Endodermal cell (in vitro differentiated cells): ENCODE measurements around the gene STYX. TPM values are rescaled to one million over a fixed set of nuclear protein-coding genes. Genes with fewer than 3 reads are reported as not detected.

ENCODE experiments used
- DNase-seq: peaks from one replicate; pipeline ENCODE4 v3.0.0-alpha.2; 2017
- H3K27ac ChIP-seq: 2 replicates; pipeline ENCODE4 v1.5.1; 2013; ENCODE audit warnings: mild to moderate bottlenecking, low read depth, low read length, moderate library complexity
- H3K27me3 ChIP-seq: 2 replicates; pipeline ENCODE4 v1.6.1; 2013; ENCODE audit warnings: mild to moderate bottlenecking, low read length, moderate library complexity; ENCODE audit not compliant: insufficient read depth, control insufficient read depth, poor library complexity, severe bottlenecking
- H3K36me3 ChIP-seq: 2 replicates; pipeline ENCODE4 v1.7.0; 2013; ENCODE audit warnings: mild to moderate bottlenecking, low read length, moderate library complexity; ENCODE audit not compliant: control insufficient read depth, insufficient read depth
- H3K4me1 ChIP-seq: one replicate; pipeline ENCODE4 v1.7.0; 2013; ENCODE audit warnings: low read length; ENCODE audit not compliant: control insufficient read depth, insufficient read depth
- H3K4me3 ChIP-seq: 2 replicates; pipeline ENCODE4 v1.5.1; 2013; ENCODE audit warnings: mild to moderate bottlenecking, low read length, moderate library complexity
- H3K9ac ChIP-seq: 2 replicates; pipeline ENCODE4 v1.6.1; 2013; ENCODE audit warnings: mild to moderate bottlenecking, low read length, moderate library complexity; ENCODE audit not compliant: poor library complexity, severe bottlenecking; ENCODE audit errors: extremely low read depth
- H3K9me3 ChIP-seq: 2 replicates; pipeline ENCODE4 v1.6.1; 2013; ENCODE audit warnings: mild to moderate bottlenecking, low read length, moderate library complexity; ENCODE audit not compliant: control insufficient read depth
- H3K27ac Mint-ChIP-seq: 2 replicates; pipeline ENCODE4 v1.8.0; 2020; ENCODE audit warnings: mixed read lengths
- H3K27me3 Mint-ChIP-seq: 2 replicates; pipeline ENCODE4 v1.8.0; 2021; ENCODE audit warnings: mild to moderate bottlenecking, mixed read lengths; ENCODE audit not compliant: insufficient read depth
- H3K36me3 Mint-ChIP-seq: 2 replicates; pipeline ENCODE4 v1.8.0; 2020; ENCODE audit warnings: low read depth, mixed read lengths
- H3K4me1 Mint-ChIP-seq: 2 replicates; pipeline ENCODE4 v1.8.0; 2020; ENCODE audit warnings: mixed read lengths
- H3K4me3 Mint-ChIP-seq: 2 replicates; pipeline ENCODE4 v1.8.0; 2020; ENCODE audit warnings: mild to moderate bottlenecking, moderate library complexity, mixed read lengths
- H3K9me3 Mint-ChIP-seq: 2 replicates; pipeline ENCODE4 v1.8.0; 2020; ENCODE audit warnings: mild to moderate bottlenecking, mixed read lengths
- CTCF ChIP-seq: fragments of 200-600 bp; sonication (generic); conservative IDR thresholded peaks from 2 replicates; pipeline ENCODE4 v1.5.0; 2021; ENCODE audit warnings: antibody characterized with exemption, mild to moderate bottlenecking
- whole genome bisulfite sequencing, 2 experiments: methylation state at CpG; one replicate each; pipeline versions ENCODE4 v1.1.5 to v1.1.7; 2013; ENCODE audit warnings: missing lambda C conversion rate in 2 of 2, mixed read lengths in 1 of 2; ENCODE audit not compliant: insufficient coverage in 1 of 2, insufficient read length in 1 of 2; 5-methylcytosine and 5-hydroxymethylcytosine counted together
- long read RNA-seq, 4 experiments: library from polyadenylated mRNA in 2 of 4; library from RNA in 1 of 4; library from capped mRNA in 1 of 4; stranded (forward) in 3 of 4; unstranded in 1 of 4; transcript quantifications; one replicate each; pipeline ENCODE4 v2.0.0, GENCODE V29; 2020 to 2021; ENCODE audit warnings: inconsistent platforms in 1 of 4
- polyA plus RNA-seq, 2 experiments: library from polyadenylated mRNA; stranded (reverse); fragments of 50-300 nt; gene quantifications; one replicate each; pipeline ENCODE4 v1.2.3, GENCODE V29; 2013
- total RNA-seq, 2 donors: library from RNA; stranded (reverse); fragmentation: NEBNext Ultra II Directional in 1 of 2; extraction: Animal tissue kit (Norgen Biotek cat#: 25700) in 1 of 2; gene quantifications; 2 replicates in 1 of 2; 3 replicates in 1 of 2; pipeline ENCODE4 v1.2.1, GENCODE V29; 2021

Gene STYX
- total RNA-seq, result 10 to 100 TPM; 27.3 to 28.2 TPM
- 14.4 TPM for polyA plus RNA-seq (2013, experiment 1 of 2)
- polyA plus RNA-seq (2013, experiment 2 of 2), result 14.5 TPM
- long read RNA-seq, experiment 1, full-length matches to known transcripts, result 4 of 20 reads
- long read RNA-seq, experiment 1, partial matches to known transcripts, result 1 of 20 reads
- long read RNA-seq, experiment 1, other reads (novel, unspliced or antisense), result 15 of 20 reads
- long read RNA-seq, experiment 2, full-length matches to known transcripts, result 92 of 119 reads
- long read RNA-seq, experiment 2, partial matches to known transcripts, result 2 of 119 reads
- long read RNA-seq, experiment 2, other reads (novel, unspliced or antisense), result 25 of 119 reads
- long read RNA-seq, experiment 3, full-length matches to known transcripts, result 42 of 69 reads
- long read RNA-seq, experiment 3, partial matches to known transcripts, result 0 of 69 reads
- long read RNA-seq, experiment 3, other reads (novel, unspliced or antisense), result 27 of 69 reads
- long read RNA-seq, experiment 4, full-length matches to known transcripts, result 16 of 21 reads
- long read RNA-seq, experiment 4, partial matches to known transcripts, result 0 of 21 reads
- long read RNA-seq, experiment 4, other reads (novel, unspliced or antisense), result 5 of 21 reads

GRCh38 chr14:52729925-52730708 lies at the start of gene STYX:
TSS of gene STYX (plus strand) at chr14:52730166. CDS start at chr14:52730475, 309 bp downstream.
- Histone ChIP-seq H3K4me1 (no peaks in the 10 kb centered on the region), H3K4me3 (peak within 1 kb of the TSS; percentile 94), H3K9me3 (peaks cover 7% of the 10 kb centered on the region), H3K36me3 (peaks cover 52% of the 10 kb centered on the region), H3K27me3 (no peaks in the 10 kb centered on the region), H3K27ac (peak within 1 kb of the TSS; percentile 54), H3K9ac (peak within 1 kb of the TSS; percentile 54)
- peak within 1 kb of the TSS; percentile 95 for H3K27ac Mint-ChIP-seq
- peak; percentile 100 for DNase-seq
- WGBS, 2 experiments, result 0% methylated on average over 12 to 72 of the region's 72 CpGs
- H3K9me3 Mint-ChIP-seq, result peaks cover 2% of the 10 kb centered on the region
- peak within 1 kb of the TSS; percentile 98 for H3K4me3 Mint-ChIP-seq
- TF ChIP-seq CTCF, result peak; percentile 21
- H3K36me3 Mint-ChIP-seq, result peaks cover 56% of the 10 kb centered on the region
- no peaks in the 10 kb centered on the region for H3K27me3 Mint-ChIP-seq
- peaks cover 10% of the 10 kb centered on the region for H3K4me1 Mint-ChIP-seq

DNA sequence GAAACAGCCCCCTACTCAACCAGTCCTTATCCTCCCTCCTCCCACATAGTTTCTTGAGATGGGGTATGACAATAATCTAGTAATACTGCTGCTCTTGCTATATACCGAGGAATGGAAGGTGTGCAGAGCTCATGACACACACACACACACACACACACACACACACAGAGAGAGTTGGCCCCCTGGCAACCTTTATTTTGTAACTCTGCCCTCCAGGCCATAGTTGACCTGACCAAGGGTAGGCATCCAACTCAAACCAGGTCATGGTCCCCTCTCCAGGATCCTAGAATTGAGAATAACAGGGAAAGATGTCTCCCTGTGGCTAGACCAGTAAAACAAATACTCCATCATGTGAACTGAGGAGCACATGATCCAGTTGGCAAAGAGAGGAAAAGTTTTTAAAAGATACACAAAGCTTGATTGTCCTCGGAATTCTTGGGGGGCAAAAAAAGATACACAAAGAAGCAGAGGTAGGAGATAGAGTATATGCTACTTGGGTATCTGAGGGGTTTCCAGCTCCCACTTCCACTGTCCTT lies 45.9 kb upstream of the STYX start:
- no peak for TF ChIP-seq CTCF
- Mint-ChIP-seq H3K4me1 (peaks cover 40% of the 10 kb centered on the region), H3K36me3 (peaks cover 6% of the 10 kb centered on the region), H3K4me3 (no peak overlapping the region), H3K27me3 (no peaks in the 10 kb centered on the region), H3K9me3 (no peaks in the 10 kb centered on the region), H3K27ac (no peak overlapping the region)
- DNase-seq, result no peak
- no peaks in the 10 kb centered on the region for H3K27me3 ChIP-seq
- H3K9ac ChIP-seq, result no peak overlapping the region
- no peak overlapping the region for H3K4me3 ChIP-seq
- peaks cover 5% of the 10 kb centered on the region for H3K4me1 ChIP-seq
- H3K36me3 ChIP-seq, result peaks cover 5% of the 10 kb centered on the region
- no peaks in the 10 kb centered on the region for H3K9me3 ChIP-seq
- H3K27ac ChIP-seq, result no peak overlapping the region
- 88 to 89% methylated on average over 1 of the region's 2 CpGs for WGBS, 2 experiments

GRCh38 chr14:52686176-52686575 lies 43.8 kb upstream of the STYX start:
- peak overlapping the region; percentile 1 for H3K4me3 Mint-ChIP-seq
- no peaks in the 10 kb centered on the region for H3K9me3 Mint-ChIP-seq
- peak overlapping the region; percentile 3 for H3K27ac Mint-ChIP-seq
- no peak for DNase-seq
- H3K36me3 ChIP-seq, result no peaks in the 10 kb centered on the region
- no peak overlapping the region for H3K27ac ChIP-seq
- H3K27me3 ChIP-seq, result no peaks in the 10 kb centered on the region
- H3K9me3 ChIP-seq, result no peaks in the 10 kb centered on the region
- peaks cover 5% of the 10 kb centered on the region for H3K36me3 Mint-ChIP-seq
- no peaks in the 10 kb centered on the region for H3K27me3 Mint-ChIP-seq
- peaks cover 5% of the 10 kb centered on the region for H3K4me1 ChIP-seq
- no peak overlapping the region for H3K4me3 ChIP-seq
- no peak for TF ChIP-seq CTCF
- no peak overlapping the region for H3K9ac ChIP-seq
- WGBS, 2 experiments, result no CpG with 5 or more reads among the region's 1 CpG
- H3K4me1 Mint-ChIP-seq, result peaks cover 44% of the 10 kb centered on the region
